ENCODE results near the gene SYNGAP1. TPM values are rescaled to one million over a fixed set of nuclear protein-coding genes. Genes with fewer than 3 reads are reported as not detected.

The SYNGAP1 gene
- total RNA-seq, 1 donor from 2014 or later: 33.7 TPM

DNA sequence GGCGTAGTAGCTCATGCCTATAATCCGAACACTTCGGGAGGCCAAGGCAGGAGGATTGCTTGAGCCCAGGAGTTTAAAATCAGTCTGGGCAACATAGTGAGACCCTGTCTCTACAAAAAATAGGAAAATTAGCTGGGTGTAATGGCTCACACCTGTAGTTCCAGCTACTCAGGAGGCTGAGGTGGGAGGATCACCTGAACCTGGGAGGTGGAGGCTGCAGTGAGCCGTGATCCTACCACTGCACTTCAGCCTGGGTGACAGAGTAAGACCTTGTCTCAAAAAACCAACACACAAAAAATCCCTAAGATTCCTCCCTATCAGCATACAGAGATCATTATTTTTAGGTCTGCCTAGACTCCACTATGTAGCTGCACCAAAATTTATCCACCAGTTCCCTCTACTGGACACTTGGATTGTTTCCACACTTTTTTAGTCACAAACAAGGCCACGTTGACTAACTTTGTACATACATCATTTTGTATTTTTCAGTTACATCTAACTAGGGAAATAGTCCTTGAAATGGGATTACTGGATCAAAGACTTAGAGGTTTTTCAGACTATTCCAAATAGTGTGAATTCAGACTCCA lies 12.6 kb upstream of the SYNGAP1 start:
- Histone ChIP-seq H3K27ac (no peak overlapping the region), H3K36me3 (peaks cover 0 to 2% of the 10 kb centered on the region in 2 donors), H3K27me3 (no peaks in the 10 kb centered on the region), H3K4me1 (peaks cover 6% of the 10 kb centered on the region in 2 donors), H3K9me3 (no peaks in the 10 kb centered on the region), H3K4me3 (no peak overlapping the region)
- TF ChIP-seq, protein P1, sequence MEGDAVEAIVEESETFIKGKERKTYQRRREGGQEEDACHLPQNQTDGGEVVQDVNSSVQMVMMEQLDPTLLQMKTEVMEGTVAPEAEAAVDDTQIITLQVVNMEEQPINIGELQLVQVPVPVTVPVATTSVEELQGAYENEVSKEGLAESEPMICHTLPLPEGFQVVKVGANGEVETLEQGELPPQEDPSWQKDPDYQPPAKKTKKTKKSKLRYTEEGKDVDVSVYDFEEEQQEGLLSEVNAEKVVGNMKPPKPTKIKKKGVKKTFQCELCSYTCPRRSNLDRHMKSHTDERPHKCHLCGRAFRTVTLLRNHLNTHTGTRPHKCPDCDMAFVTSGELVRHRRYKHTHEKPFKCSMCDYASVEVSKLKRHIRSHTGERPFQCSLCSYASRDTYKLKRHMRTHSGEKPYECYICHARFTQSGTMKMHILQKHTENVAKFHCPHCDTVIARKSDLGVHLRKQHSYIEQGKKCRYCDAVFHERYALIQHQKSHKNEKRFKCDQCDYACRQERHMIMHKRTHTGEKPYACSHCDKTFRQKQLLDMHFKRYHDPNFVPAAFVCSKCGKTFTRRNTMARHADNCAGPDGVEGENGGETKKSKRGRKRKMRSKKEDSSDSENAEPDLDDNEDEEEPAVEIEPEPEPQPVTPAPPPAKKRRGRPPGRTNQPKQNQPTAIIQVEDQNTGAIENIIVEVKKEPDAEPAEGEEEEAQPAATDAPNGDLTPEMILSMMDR (IDR thresholded peaks at IDR 0.05): no peak
- intact Hi-C loops (cut with DNase I): no loop called here
- DNase-seq (ENCODE audit: low spot score in 2 of 2): no peak

DNA sequence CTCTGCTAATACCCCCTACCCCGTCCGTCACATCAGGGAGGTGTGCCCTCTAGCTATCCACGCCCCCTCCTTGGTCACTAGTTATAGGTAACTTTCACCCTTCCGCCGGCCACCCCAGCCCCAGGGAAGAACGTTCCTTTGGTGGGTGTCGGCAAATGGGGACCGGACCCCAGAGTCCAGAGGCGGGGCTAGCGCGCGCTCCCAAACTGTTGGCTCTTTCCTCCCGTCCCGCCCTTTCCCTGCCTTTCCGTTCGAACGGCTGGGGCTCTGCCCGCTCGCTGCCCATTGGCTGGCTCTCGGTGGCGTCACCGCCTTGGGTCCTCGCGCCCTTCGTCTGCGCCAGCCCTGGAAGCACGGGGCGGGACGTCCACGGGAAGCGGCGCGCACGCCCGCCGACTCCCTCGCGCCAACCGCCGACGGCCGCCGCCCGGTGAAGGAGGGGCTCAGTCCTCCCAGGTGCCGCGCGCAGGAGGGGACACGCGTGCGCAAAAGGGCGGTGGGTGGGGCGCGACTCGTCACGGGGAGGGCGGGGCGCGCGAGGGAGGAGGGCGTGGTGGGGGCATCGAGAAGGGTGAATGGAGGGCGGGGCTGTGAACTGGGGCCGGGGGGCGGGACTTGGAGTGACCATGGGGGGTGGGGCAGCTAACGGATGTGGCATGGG lies 9.7 kb upstream of the SYNGAP1 start:
- Histone ChIP-seq H3K4me1 (peaks cover 10% of the 10 kb centered on the region in 2 donors), H3K9me3 (no peaks in the 10 kb centered on the region), H3K4me3 (peak overlapping the region; percentile 84 to 98), H3K36me3 (peaks cover 25 to 32% of the 10 kb centered on the region in 2 donors), H3K27me3 (no peaks in the 10 kb centered on the region), H3K27ac (peak overlapping the region; percentile 96 to 99)
- peak; percentile 89 to 98 for DNase-seq (ENCODE audit: low spot score in 2 of 2)
- intact Hi-C loops (cut with DNase I): loop anchor here (1.0 to 10.0 kb wide), 8 partner anchors 8 to 1865 kb away; partner anchors contain the start of genes ATP6V1G2, CUTA, DDX39B and KIFC1
- TF ChIP-seq, protein P1 (IDR thresholded peaks at IDR 0.05): no peak

DNA sequence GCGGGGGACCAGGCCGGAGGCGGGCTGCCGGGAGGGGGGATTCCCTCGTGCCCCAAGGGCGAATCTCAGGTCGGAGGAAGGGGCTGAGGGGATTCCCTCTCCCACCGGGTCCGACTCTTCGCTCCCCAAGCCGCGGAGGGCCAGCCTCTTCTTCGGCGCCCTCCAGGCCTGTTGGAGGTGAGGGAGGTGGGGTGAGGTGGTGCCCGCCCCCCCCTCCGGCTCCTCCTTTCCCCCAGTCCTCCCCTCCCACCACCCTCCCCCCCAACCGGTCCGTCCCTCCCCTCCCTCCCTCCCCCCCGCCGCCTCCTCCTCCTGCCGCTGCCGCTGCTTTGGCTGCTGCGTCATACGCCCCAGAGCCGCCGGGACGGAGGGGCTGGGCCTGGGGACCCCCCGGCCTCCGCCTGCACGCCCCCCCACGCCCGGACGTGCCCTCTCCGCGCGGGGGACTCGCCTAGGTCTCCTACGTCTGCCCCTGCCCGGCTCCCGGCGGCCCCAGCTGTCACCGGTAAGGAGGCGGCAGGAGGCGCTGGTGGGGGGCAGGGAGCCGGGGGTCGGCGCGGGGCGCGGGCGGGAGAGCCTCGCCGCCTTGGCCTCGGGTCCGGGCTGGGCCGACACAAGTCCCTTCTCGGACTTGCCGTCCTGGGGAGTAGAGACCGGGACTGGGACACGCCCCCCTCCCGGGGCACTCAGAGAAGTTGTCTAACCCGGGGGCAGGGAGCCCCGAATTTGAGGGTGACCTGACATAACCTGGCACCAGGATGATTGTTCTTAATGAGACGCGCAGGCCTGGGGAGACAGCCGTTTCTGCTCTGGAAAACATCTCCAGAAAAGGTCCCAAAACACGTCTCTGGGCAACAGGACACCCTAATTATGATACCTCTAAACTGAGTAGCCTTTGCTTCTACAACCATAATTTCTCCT lies 8.9 kb upstream of the SYNGAP1 start, which contains the start of gene PHF1:
Gene PHF1, plus strand, starts transcription at position 304 of the 921 bp plus-strand sequence. CDS start 1,250 bp downstream, outside the sequence.
- H3K9me3 ChIP-seq: no peaks in the 10 kb centered on the region
- intact Hi-C loops (cut with DNase I): loop anchor here (1.0 to 10.0 kb wide), 9 partner anchors 7 to 1866 kb away; partner anchors contain the start of genes ATP6V1G2, CUTA, DDX39B and KIFC1
- H3K4me3 ChIP-seq: peak within 1 kb of the TSS; percentile 84 to 98
- DNase-seq (ENCODE audit: low spot score in 2 of 2): no peak
- TF ChIP-seq, protein P1 (IDR thresholded peaks at IDR 0.05): no peak
- H3K27me3 ChIP-seq: no peaks in the 10 kb centered on the region
- H3K27ac ChIP-seq: peak within 1 kb of the TSS; percentile 96 to 99
- peaks cover 10 to 13% of the 10 kb centered on the region in 2 donors for H3K4me1 ChIP-seq
- H3K36me3 ChIP-seq: peaks cover 32 to 40% of the 10 kb centered on the region in 2 donors

DNA sequence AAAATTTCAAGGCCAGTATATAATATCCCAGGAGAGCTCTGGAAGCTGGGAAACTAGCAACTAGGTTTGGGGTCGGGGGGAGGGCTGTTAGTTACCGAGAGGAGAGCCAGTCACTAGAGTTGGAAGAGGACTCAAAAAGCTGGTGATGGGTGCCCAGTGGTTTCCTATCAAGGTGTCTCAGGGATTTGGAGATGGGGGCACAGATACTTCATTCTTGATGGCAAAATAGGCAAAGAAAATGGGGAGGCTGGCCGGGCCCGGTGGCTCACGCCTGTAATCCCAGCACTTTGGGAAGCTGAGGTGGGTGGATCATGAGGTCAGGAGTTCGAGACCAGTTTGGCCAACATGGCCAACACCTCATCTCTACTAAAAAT lies 8.2 kb upstream of the SYNGAP1 start:
- H3K36me3 ChIP-seq: peaks cover 32 to 40% of the 10 kb centered on the region in 2 donors
- H3K27ac ChIP-seq: peak overlapping the region; percentile 96 to 99
- no peak for DNase-seq (ENCODE audit: low spot score in 2 of 2)
- no peaks in the 10 kb centered on the region for H3K27me3 ChIP-seq
- no peaks in the 10 kb centered on the region for H3K9me3 ChIP-seq
- intact Hi-C loops (cut with DNase I): loop anchor here (1.0 to 10.0 kb wide), 7 partner anchors 14 to 1867 kb away; partner anchors contain the start of genes ATP6V1G2, DDX39B, NFKBIL1 and RING1
- peaks cover 10 to 17% of the 10 kb centered on the region in 2 donors for H3K4me1 ChIP-seq
- H3K4me3 ChIP-seq: peak overlapping the region; percentile 84 to 98
- TF ChIP-seq, protein P1 (IDR thresholded peaks at IDR 0.05): no peak
